Liver (tissue), 3 donors: ENCODE results near the gene ZNF865.

ENCODE experiments used
- ATF3 ChIP-seq: IDR thresholded peaks from 2 replicates; pipeline ENCODE4 v1.6.1; 2016; ENCODE audit warnings: antibody characterized with exemption
- CTCF ChIP-seq: fragments of 150-350 bp; IDR thresholded peaks from 2 replicates; pipeline ENCODE4 v1.5.1; 2017; ENCODE audit warnings: improper control_type of control experiment, low read depth, low read length; ENCODE audit not compliant: missing input control
- GABPA ChIP-seq, 2 donors: IDR thresholded peaks in 1 of 2; conservative IDR thresholded peaks in 1 of 2; 2 replicates each; pipeline ENCODE4 v1.6.1; 2016; ENCODE audit warnings: antibody characterized with exemption in 2 of 2, mild to moderate bottlenecking in 1 of 2, moderate library complexity in 1 of 2
- HNF4A ChIP-seq, 2 donors: conservative IDR thresholded peaks; 2 replicates each; pipeline ENCODE4 v1.6.1; 2016; ENCODE audit warnings: antibody characterized with exemption in 2 of 2, mild to moderate bottlenecking in 2 of 2
- JUND ChIP-seq, 2 donors: IDR thresholded peaks; 2 replicates each; pipeline ENCODE4 v1.6.1; 2016; ENCODE audit warnings: antibody characterized with exemption in 2 of 2
- MAX ChIP-seq: IDR thresholded peaks from 2 replicates; pipeline ENCODE4 v1.6.1; 2016; ENCODE audit warnings: antibody characterized with exemption
- RXRA ChIP-seq, 2 donors: IDR thresholded peaks; 2 replicates each; pipeline ENCODE4 v1.6.1; 2017 to 2018; ENCODE audit warnings: antibody characterized with exemption in 2 of 2, mild to moderate bottlenecking in 1 of 2
- SP1 ChIP-seq: IDR thresholded peaks from 2 replicates; pipeline ENCODE4 v1.6.1; 2018; ENCODE audit warnings: antibody characterized with exemption, mild to moderate bottlenecking
- YY1 ChIP-seq: IDR thresholded peaks from 2 replicates; pipeline ENCODE4 v1.6.1; 2016; ENCODE audit warnings: antibody characterized with exemption, mild to moderate bottlenecking
- donor health status: healthy.
- donor health status: healthy.

GRCh38 chr19:55663846-55664536, 58.5 kb downstream of the ZNF865 start:
- no peak for TF ChIP-seq CTCF
- no peak for TF ChIP-seq HNF4A (conservative IDR thresholded peaks at IDR 0.05)
- no peak for TF ChIP-seq MAX
- TF ChIP-seq ATF3, result no peak
- no peak for TF ChIP-seq SP1
- no peak for TF ChIP-seq GABPA (IDR thresholded peaks at IDR 0.05 in 1 of 2, conservative IDR thresholded peaks at IDR 0.05 in 1 of 2)
- no peak for TF ChIP-seq YY1
- TF ChIP-seq RXRA (IDR thresholded peaks at IDR 0.05), result no peak
- no peak for TF ChIP-seq JUND (IDR thresholded peaks at IDR 0.05)
